Measurements from ENCODE around the gene EDDM13.

GRCh38 chr19:56308792-56309191, 36.2 kb downstream of the EDDM13 start:
- TF ChIP-seq CHD4 (IDR thresholded peaks at IDR 0.05; ENCODE audit: borderline replicate concordance) (no peak), MAX (IDR thresholded peaks at IDR 0.05) (no peak), FOSL2 (IDR thresholded peaks at IDR 0.05) (no peak), FOSL2 (CRISPR knock-in tag; IDR thresholded peaks at IDR 0.05) (no peak)

Measured in A549 (cell line).